Measurements from ENCODE around the gene VPS36. TPM values are rescaled to one million over a fixed set of nuclear protein-coding genes. Genes with fewer than 3 reads are reported as not detected.

VPS36 gene
- polyA plus RNA-seq, 1 donor from 2014 or later = 85.4 TPM

- H4K20me1 ChIP-seq (ENCODE audit: insufficient read depth) = no peaks in the 10 kb centered on the region
- no peaks in the 10 kb centered on the region for H3K27me3 ChIP-seq (ENCODE audit: insufficient read depth, low read depth, low read length)
- no peak overlapping the region for H3K27ac ChIP-seq (ENCODE audit: low read length)
- no peaks in the 10 kb centered on the region for H3K79me2 ChIP-seq (replicated peaks; ENCODE audit: insufficient read depth, low read length)
- H3K9me2 ChIP-seq (ENCODE audit: insufficient read depth, low read length) = no peaks in the 10 kb centered on the region
- H3F3A ChIP-seq (ENCODE audit: insufficient read depth, low read length, poor library complexity, severe bottlenecking) = no peaks in the 10 kb centered on the region
- no peaks in the 10 kb centered on the region for H3K36me3 ChIP-seq (ENCODE audit: insufficient read depth, low read length)
- no peak overlapping the region for H3K4me2 ChIP-seq (ENCODE audit: low read length)
- TF ChIP-seq TAF1 (IDR thresholded peaks at IDR 0.05; ENCODE audit: low read depth) (no peak), SMC3 (conservative IDR thresholded peaks at IDR 0.05; ENCODE audit: poor library complexity) (no peak), RAD21 (conservative IDR thresholded peaks at IDR 0.05) (no peak), CTCF (IDR thresholded peaks at IDR 0.05; ENCODE audit: poor library complexity, severe bottlenecking) (no peak), REST (IDR thresholded peaks at IDR 0.05; ENCODE audit: borderline replicate concordance) (no peak), POLR2AphosphoS5 (IDR thresholded peaks at IDR 0.05) (no peak), EZH2 (IDR thresholded peaks at IDR 0.05; ENCODE audit: borderline replicate concordance, insufficient read depth, low read length, poor library complexity, severe bottlenecking) (no peak), EP300 (conservative IDR thresholded peaks at IDR 0.05; ENCODE audit: poor library complexity, severe bottlenecking) (no peak), MXI1 (conservative IDR thresholded peaks at IDR 0.05; ENCODE audit: poor library complexity, severe bottlenecking) (no peak)
- no peak overlapping the region for H3K9ac ChIP-seq (ENCODE audit: low read length)
- H3K4me3 ChIP-seq (ENCODE audit: low read length) = no peak overlapping the region
- H2AFZ ChIP-seq (ENCODE audit: low read depth, low read length) = no peak overlapping the region
- no peaks in the 10 kb centered on the region for H3K9me3 ChIP-seq (ENCODE audit: low read length)
These were observed 29.2 kb downstream of the VPS36 start for GRCh38 chr13:52421216-52421615.

GRCh38 chr13:52419080-52419479, 31.4 kb downstream of the VPS36 start:
- H3K27ac ChIP-seq (ENCODE audit: low read length) = no peak overlapping the region
- H3K4me2 ChIP-seq (ENCODE audit: low read length) = no peak overlapping the region
- no peaks in the 10 kb centered on the region for H3K79me2 ChIP-seq (replicated peaks; ENCODE audit: insufficient read depth, low read length)
- no peak overlapping the region for H2AFZ ChIP-seq (ENCODE audit: low read depth, low read length)
- no peaks in the 10 kb centered on the region for H3K36me3 ChIP-seq (ENCODE audit: insufficient read depth, low read length)
- H3K9me3 ChIP-seq (ENCODE audit: low read length) = no peaks in the 10 kb centered on the region
- H4K20me1 ChIP-seq (ENCODE audit: insufficient read depth) = no peaks in the 10 kb centered on the region
- no peak for TF ChIP-seq SMC3 (conservative IDR thresholded peaks at IDR 0.05; ENCODE audit: poor library complexity)
- TF ChIP-seq RAD21 (conservative IDR thresholded peaks at IDR 0.05) = no peak
- no peak for TF ChIP-seq CTCF (IDR thresholded peaks at IDR 0.05; ENCODE audit: poor library complexity, severe bottlenecking)
- no peak for TF ChIP-seq EP300 (conservative IDR thresholded peaks at IDR 0.05; ENCODE audit: poor library complexity, severe bottlenecking)
- TF ChIP-seq EZH2 (IDR thresholded peaks at IDR 0.05; ENCODE audit: borderline replicate concordance, insufficient read depth, low read length, poor library complexity, severe bottlenecking) = no peak
- TF ChIP-seq POLR2AphosphoS5 (IDR thresholded peaks at IDR 0.05) = no peak
- no peak for TF ChIP-seq REST (IDR thresholded peaks at IDR 0.05; ENCODE audit: borderline replicate concordance)
- no peak for TF ChIP-seq MXI1 (conservative IDR thresholded peaks at IDR 0.05; ENCODE audit: poor library complexity, severe bottlenecking)
- no peak for TF ChIP-seq TAF1 (IDR thresholded peaks at IDR 0.05; ENCODE audit: low read depth)
- no peak overlapping the region for H3K4me3 ChIP-seq (ENCODE audit: low read length)
- no peaks in the 10 kb centered on the region for H3K9me2 ChIP-seq (ENCODE audit: insufficient read depth, low read length)
- no peaks in the 10 kb centered on the region for H3K27me3 ChIP-seq (ENCODE audit: insufficient read depth, low read depth, low read length)
- no peak overlapping the region for H3K9ac ChIP-seq (ENCODE audit: low read length)
- no peaks in the 10 kb centered on the region for H3F3A ChIP-seq (ENCODE audit: insufficient read depth, low read length, poor library complexity, severe bottlenecking)
